Coronary artery (tissue), 2 donors: ENCODE results near the gene GNG2.

Experiments
- DNase-seq: peaks from one replicate; pipeline ENCODE4 v3.0.0-alpha.2; 2017; ENCODE audit warnings: low spot score
- H3K27ac ChIP-seq, 2 donors: fragments of 200-600 bp; sonication (generic); one replicate each; pipeline ENCODE4 v1.5.1; 2016 to 2019
- H3K4me3 ChIP-seq: fragments of 200-600 bp; sonication (generic); 2 replicates; pipeline ENCODE4 v1.5.1; 2016; ENCODE audit warnings: mild to moderate bottlenecking, moderate library complexity
- TF ChIP-seq, protein P1 (sequence below): fragments of 200-600 bp; sonication (generic); IDR thresholded peaks from one replicate; pipeline ENCODE4 v1.5.1; 2019; ENCODE audit warnings: antibody characterized with exemption

The GNG2 gene

DNA sequence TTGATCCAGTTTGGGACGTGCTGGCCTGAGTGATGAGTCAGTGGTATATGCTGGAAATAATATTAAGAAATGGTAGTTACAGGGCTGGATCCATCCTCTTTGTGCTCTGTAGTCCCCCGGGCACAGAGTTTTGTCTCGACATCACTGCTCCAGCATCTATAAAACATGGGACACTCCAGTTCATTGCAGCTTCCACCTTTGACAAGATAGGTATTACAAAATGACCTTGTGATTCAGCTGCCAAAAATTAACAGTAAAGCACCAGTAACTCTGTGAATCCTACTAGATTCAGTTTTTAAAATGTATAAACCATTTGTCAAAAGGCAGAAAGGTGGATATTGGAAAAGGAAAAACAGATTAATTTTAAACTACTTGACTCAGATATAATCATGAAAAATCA is 14.6 kb upstream of the GNG2 start:
- TF ChIP-seq, protein P1, sequence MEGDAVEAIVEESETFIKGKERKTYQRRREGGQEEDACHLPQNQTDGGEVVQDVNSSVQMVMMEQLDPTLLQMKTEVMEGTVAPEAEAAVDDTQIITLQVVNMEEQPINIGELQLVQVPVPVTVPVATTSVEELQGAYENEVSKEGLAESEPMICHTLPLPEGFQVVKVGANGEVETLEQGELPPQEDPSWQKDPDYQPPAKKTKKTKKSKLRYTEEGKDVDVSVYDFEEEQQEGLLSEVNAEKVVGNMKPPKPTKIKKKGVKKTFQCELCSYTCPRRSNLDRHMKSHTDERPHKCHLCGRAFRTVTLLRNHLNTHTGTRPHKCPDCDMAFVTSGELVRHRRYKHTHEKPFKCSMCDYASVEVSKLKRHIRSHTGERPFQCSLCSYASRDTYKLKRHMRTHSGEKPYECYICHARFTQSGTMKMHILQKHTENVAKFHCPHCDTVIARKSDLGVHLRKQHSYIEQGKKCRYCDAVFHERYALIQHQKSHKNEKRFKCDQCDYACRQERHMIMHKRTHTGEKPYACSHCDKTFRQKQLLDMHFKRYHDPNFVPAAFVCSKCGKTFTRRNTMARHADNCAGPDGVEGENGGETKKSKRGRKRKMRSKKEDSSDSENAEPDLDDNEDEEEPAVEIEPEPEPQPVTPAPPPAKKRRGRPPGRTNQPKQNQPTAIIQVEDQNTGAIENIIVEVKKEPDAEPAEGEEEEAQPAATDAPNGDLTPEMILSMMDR = no peak
- H3K27ac ChIP-seq = no peak overlapping the region
- DNase-seq = no peak

DNA sequence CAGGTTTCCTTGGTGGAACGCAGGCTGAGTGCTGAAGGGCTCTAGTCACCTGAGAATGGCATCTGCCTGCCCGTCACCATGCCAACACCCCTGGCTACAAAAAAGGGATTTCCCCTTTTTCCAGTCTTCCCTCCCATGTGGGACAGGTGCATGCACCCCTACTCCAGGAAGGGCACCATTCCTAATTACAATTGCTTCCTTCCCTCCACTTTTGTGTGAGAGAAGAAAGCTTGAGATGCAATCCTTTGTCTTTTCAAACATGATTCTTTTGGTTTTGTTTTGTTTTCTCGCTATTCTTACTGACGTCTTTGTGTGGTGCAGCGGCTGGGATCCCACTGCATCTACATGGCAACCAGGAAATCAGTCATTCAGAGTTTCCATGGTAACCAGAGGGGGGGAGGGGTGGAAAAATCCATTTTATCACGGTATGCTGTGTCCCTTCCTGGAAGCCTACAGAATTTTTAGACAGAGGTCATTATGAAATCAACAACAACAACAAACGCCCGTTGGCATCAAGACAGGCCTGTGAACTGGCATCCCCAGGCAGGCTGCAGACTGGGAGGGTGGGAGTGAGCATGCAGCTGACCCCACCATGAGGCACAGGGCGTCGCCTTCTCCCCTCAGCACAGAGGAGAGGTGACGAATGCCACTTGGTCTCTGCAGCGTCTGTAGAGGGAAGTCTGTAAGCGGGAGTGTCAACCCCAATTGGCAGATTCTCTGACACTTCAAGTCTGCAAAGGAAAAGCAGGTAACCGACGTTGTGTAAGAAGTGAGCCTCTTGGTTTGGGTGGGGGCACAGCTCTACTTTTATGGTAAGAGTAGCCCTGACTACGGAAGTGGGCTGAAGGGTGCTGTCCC is 13.6 kb upstream of the GNG2 start:
- no peak for DNase-seq
- TF ChIP-seq, protein P1 = no peak
- peak overlapping the region; percentile 46 for H3K4me3 ChIP-seq
- peak overlapping the region in 1 of 2 donors; percentile 71 for H3K27ac ChIP-seq

More for the DNA sequence above, 14.6 kb upstream of the GNG2 start:
- H3K4me3 ChIP-seq = no peak overlapping the region

- no peak overlapping the region for H3K4me3 ChIP-seq
- TF ChIP-seq, protein P1 = no peak
Observed at GRCh38 chr14:51847489-51847796, 13.0 kb upstream of the GNG2 start.

GRCh38 chr14:51848120-51848519 is 12.3 kb upstream of the GNG2 start:
- TF ChIP-seq, protein P1 = no peak
- Histone ChIP-seq H3K4me3 (no peak overlapping the region), H3K27ac (no peak overlapping the region)
- no peak for DNase-seq

More at GRCh38 chr14:51847489-51847796, 13.0 kb upstream of the GNG2 start:
- H3K27ac ChIP-seq = no peak overlapping the region
- DNase-seq = no peak

DNA sequence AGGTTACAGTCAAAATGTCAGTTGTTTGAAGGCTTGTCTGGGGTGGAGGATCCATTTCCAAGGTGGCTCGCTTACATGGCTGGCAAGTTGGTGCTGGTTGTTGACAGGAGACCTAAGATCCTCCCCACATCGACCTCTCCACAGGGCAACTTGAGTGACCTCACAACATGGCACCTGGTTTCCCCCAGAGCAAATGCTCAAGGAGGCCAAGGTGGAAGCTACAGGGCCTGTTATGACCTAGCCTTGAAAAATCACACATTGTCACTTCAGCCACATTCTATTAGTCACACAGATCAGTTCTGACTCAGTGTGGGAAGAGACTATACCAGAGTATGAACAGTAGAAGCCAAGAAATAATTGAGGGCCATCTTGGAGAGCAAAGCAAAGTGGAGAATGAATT is 11.3 kb upstream of the GNG2 start:
- TF ChIP-seq, protein P1 = no peak
- H3K27ac ChIP-seq = no peak overlapping the region
- DNase-seq = no peak

GRCh38 chr14:51850651-51851050 is 9.8 kb upstream of the GNG2 start:
- TF ChIP-seq, protein P1 = no peak
- no peak overlapping the region for H3K4me3 ChIP-seq
- peak overlapping the region in 1 of 2 donors; percentile 28 for H3K27ac ChIP-seq
- no peak for DNase-seq

More for the DNA sequence above, 11.3 kb upstream of the GNG2 start:
- no peak overlapping the region for H3K4me3 ChIP-seq

DNA sequence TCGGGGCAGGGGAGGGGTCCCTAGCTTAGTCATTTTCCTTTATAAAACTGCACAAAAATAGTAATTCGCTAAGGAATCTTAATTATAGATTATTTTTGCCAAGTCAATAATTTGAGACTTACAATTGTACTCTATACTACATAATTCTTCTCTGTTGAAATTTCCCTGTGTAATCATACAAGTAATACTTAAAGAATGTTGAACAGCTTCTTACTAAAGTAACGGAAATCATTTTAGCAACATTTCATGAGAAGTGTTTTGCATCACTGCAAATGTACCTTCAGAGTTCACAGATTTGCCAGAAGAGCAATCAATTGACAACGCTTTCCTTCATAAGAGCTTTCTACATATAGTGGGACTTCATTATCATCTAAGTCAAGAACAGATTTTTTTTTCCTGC is 7.9 kb upstream of the GNG2 start:
- TF ChIP-seq, protein P1 = no peak
- Histone ChIP-seq H3K4me3 (no peak overlapping the region), H3K27ac (no peak overlapping the region)
- no peak for DNase-seq
